Uterus (tissue), 2 donors: ENCODE results near the gene MSN.

Experiments used
- CTCF ChIP-seq, 4 experiments: fragments of 200-600 bp in 2 of 4; fragments of 450-650 bp in 2 of 4; sonication (generic) in 2 of 4; IDR thresholded peaks; one replicate each; pipeline ENCODE4 v1.5.1; 2016 to 2019; ENCODE audit warnings: antibody characterized with exemption in 4 of 4, mild to moderate bottlenecking in 2 of 4, moderate library complexity in 1 of 4
- POLR2A ChIP-seq, 2 donors: fragments of 450-650 bp; IDR thresholded peaks; one replicate each; pipeline ENCODE4 v1.6.1; 2016; ENCODE audit warnings: antibody characterized with exemption in 2 of 2, mild to moderate bottlenecking in 1 of 2, moderate library complexity in 1 of 2

DNA sequence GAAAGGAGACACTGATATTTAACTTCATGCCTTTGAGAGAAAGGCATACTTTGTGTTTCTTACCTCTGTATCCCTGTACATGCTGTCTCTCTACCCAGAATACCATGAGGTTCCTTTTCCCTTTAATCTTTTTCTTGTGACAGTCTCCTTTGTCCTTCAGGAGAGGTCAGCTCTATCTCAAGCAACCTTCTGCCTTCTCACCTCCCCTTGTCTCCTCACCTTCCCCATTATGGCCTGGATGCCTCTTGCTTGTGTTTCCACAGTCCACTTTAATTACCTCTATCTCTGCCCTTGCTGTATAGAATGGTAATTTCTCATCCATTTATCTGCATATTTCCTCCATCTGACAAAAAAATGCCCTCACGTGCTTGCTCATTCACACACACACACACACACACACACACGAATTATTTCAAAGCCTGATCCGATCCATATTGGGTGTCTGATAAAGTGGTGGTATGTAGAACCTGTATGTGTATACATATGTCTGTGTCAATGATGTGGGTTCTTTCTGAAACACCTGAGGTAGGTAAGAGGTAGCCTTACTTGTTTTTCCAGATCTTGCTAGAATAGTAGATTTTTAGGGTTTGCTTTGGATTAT lies 28.5 kb downstream of the MSN start:
- no peak for TF ChIP-seq CTCF (IDR thresholded peaks at IDR 0.05)
- no peak for TF ChIP-seq POLR2A (IDR thresholded peaks at IDR 0.05)
